ENCODE measurements around the gene NR2F1-AS1.

Gene NR2F1-AS1

DNA sequence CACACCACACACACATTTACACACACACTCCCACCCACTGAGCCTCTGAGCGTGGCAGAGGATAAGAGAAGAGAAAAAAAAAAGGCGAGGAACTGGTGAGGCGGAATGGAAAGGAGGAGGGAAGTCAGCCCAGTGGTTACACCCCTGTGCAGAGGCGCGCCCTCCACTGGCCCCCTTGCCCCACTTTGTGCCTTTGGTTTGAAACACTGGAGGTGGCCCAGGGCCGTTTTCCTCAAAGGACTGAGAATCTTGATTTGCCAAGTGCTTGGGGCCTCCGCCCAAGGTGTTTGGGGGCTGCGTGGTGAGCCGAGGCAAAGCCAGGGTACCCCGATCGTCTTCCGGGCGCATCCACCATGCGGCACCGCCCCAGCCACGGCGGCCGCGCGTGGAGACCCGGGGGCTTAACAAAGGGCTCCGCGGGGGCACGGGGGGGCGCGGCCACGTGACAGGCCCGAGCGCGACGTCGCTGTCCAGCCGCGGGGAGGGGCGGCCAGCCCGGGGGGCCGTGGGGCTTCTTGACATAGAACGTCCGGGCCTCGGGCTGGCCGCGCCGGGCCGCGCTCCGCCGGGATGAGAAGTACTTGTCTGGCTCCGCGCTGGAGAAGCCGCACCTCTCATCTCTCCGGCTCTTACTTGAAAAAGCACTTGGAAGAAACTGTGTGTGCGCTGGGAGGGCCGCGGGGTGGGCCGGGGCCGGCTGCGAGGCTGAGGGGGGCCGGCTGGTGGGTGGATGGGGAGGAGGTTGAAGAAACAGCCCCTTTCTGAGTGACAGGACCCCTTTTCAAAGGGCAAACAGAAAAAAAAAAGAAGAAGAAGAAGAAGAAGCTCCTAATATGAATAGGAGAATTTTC lies 23.0 kb upstream of the NR2F1-AS1 start:
- FAIRE-seq (no peak), DNase-seq (ENCODE audit: insufficient read length, low spot score) (no peak)

DNA sequence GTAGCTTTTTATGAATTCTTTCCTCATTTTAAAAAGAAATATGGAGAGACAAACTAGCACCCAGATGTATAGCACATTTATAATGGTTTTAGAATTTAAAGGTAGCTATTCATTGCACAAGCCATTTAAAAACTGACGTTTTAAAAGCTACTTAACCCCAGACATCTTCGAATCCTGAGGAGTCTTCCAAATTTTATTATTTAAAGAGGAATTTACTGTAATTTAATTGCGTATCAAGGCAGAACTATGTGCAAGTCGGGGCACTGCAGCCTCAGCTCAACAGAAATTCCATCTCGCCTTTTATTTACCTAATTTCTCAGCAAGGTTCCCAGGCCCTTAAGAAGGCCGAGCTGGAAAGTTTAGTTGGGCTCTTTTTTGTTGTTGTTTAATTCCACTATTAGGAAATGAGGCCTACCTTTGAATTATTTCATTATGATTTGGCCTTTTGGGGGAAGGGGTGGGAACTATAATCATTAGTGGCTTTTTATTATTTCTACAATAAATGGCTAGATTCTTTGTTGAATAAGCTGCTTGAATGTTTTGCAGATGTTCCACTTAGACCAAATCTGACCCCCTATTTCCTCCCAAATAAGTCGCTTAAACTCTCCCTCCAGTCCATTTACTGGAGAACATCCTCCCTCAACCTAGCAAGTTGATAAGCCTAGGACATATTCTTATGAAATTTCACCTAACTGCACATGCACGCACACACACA lies 22.2 kb upstream of the NR2F1-AS1 start:
- no peak for FAIRE-seq
- no peak for DNase-seq (ENCODE audit: insufficient read length, low spot score)

DNA sequence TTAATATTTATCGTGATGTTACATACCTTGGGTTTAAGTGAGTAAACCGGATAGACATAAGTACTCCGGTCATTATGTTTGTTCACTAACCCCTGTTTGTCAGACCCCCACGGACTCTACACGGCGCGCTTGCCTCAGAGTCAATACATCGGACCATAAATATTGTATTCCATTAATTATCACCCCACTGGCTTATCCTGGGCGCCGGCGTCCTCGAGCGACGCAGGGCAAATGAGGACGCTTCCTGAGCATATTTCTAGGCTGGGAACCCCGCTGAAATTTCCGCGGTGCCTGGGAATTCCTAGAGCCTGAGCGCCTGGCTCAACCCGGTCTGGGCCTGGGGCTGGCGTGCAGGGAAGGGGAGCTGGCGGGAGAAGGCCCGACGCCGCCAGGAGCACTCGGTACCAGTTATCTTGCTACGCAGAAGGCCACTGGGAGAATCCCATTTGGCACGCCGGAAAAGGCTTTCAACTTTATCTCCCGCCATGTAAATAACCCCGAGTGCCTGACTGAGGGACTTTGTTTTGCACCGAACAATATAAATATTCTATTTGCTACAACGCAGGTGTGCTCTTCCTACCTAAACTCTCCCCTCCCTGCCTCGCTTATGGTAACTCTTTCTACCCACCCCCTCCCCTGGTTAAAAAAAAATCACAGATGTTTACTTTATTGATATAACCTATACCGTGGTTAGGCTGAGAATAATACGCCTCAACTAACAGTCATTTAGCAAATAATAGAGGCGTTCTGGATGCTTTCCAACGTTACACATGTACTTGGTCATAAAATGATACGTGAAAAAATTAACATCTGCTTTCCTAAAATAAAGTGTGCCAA lies 21.4 kb upstream of the NR2F1-AS1 start:
- FAIRE-seq (no peak), DNase-seq (ENCODE audit: insufficient read length, low spot score) (no peak)

DNA sequence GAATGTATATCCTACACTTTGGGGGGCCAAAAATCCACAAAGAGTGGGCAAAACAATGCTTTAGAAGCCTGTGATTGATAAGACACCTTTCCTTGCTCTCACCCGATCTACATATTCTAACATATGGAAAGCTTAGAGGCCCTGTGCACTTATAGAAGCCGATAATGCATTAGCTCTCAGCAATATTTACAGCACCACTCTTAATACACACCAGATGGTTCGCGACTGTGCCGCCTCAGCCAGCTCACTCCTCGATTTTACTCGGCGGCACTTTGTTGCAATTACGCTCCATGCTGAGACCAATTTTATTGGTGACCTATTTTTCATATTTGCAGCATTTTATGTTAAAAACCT lies 20.8 kb upstream of the NR2F1-AS1 start:
- FAIRE-seq (no peak), DNase-seq (ENCODE audit: insufficient read length, low spot score) (no peak)

DNA sequence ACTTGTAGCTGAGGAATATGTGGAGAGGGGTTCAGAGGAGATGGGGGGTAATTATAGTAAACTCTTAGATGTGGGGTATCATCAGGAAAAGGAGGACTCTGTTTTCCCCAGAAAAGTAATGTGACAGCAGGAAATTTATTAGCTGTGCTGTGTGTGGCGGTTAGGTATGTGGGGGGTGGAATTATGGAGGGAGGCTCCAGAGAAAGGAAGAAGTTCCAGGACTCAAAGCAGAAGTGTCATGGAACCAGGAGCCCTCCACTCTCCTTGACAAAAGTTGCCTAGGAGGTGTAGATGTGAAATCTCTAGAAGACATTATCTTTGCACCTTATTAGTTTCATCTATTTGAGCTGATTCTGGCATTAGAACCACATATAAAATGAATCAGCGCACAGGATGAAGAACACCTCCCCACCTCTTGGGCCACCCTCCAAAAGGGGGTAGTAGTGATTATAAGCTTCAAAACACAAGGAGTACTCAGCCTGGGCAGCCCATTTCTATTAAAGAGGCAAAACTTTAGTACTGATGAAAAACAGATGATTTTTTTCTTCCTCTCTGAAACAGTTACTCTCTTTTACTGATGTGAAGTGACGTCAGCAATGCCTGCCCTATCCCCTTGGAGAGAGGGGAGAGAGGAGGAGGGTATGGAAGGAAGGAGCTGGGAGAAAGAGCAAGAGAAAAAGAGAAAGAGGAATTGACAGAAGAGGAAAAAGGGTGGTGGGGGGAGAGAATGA lies 20.2 kb upstream of the NR2F1-AS1 start:
- no peak for DNase-seq (ENCODE audit: insufficient read length, low spot score)
- FAIRE-seq: no peak

DNA sequence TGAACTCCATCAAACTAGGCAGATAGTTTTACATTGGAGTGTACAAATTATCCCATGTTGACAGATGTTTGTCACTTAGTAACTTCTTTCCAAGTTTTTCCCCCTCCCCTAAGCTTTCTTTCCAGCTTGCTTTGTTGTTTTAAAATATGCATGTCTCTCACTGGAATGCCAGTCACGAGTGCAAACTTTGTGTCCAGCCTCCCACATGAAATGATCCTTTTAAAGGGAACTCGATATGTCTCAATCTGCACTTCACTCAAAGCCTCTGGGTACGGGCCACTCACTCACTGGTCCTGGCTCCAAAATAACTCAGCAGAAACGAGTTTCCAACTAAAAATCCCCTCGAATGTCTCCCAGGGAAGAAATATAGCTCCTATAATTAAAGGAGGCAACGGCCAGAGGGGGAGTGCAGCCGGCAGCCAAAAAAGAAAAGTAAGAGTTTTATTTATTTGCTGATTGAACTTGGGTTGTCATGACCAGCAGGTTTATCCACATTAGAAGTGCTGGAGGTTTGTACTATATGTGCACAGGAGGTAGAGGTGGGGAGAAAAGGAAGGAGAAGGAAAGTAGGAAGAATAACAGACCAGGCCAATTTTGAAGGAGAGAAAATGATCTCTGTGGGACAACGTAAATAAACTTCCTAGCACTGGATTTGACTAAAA lies 19.5 kb upstream of the NR2F1-AS1 start:
- DNase-seq (ENCODE audit: insufficient read length, low spot score) (no peak), FAIRE-seq (no peak)

DNA sequence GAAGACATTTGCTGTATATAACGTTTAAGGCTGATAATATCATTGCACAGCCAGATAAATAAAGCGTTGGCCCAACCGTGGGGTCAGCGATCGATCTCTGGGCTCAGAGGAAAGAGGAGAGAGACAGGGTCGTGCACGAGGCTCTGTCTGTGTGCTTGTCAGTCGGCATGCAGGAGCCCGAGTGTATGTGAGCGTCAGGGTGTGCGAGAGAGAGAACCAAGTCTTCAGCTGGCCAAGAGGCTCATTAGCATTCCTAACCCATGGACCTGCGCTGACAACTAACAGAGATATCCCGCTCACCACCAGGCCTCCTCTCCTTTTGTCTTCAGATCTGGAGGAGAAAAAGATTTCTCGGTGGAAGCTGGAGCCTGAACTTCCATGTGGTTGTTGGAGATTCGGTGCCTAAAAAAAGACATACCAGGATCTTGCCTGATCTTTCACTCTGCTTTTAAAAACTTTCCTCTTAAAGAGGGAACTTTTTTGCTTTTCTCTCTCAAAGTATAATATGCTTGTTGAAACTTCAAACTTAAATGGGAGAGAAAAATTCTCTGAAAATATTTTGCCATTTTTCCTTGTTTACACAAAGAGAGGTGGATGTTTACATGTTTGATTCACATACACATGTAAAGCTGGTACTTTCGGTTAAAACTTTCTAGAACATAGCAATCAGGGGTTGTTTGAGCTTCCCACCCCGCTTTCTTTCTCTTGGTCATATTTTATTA lies 18.5 kb upstream of the NR2F1-AS1 start:
- no peak for FAIRE-seq
- DNase-seq (ENCODE audit: insufficient read length, low spot score): no peak

DNA sequence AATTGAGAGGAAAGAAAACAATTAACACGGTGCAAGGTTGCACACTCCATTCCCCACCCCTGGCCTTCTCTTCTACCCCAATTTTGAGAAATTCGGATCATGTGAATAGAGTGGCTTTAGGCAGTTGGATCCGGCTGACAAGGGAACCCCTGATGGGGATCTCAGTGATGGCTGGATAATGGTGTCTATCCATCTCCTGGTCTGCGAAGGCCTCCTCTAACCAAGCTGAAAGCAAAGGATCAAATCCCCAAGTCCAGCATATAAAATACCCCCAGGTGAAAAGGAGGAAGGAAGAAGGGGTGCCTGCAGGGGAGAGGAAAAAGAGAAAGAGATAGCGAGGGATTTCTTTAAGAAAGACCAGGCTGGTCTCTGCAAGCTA lies 18.0 kb upstream of the NR2F1-AS1 start:
- FAIRE-seq (no peak), DNase-seq (ENCODE audit: insufficient read length, low spot score) (no peak)

DNA sequence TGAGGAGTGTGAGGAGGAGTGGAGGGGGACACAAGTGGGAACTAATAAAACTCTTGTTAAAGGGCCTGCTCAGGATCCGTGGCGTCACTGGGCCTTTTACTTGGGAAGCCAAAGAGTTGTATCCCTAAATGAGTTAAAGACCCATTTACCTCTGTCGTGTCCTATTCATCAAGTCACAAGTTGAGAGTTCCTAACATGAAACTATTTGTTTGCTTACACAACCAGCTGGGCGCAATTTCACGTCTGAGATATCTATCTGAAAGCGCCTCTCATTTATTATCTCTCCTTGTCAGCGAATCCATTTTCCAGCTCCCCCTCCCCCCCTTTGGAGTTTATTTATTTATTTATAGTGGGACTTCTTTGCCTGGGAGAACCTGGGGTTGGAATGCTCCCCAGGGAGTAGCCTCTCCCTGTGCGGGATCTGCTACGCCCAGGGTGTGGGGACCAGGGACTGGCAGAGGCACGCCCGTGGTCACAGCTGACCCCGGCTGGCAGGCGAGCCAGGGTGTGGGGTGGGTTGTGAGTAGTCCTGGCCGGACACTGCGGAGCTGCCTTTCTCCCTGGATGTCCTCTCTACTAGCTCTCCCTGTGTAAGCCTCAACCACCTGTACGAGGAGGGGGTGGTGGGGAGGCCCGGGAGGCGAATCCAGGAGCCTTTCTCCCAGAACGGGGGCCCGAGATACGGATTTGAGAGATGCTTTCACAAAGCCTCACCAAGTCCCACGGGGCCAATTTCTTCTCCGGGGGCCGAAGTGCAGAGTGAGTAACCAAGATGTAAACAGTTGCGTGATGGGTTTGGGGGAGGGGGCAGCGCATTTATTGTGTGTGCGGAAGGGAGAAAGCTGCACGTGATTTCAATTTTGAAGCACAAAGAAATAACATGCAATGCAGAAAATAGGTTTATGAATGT lies 17.3 kb upstream of the NR2F1-AS1 start:
- DNase-seq (ENCODE audit: insufficient read length, low spot score): no peak
- FAIRE-seq: no peak

DNA sequence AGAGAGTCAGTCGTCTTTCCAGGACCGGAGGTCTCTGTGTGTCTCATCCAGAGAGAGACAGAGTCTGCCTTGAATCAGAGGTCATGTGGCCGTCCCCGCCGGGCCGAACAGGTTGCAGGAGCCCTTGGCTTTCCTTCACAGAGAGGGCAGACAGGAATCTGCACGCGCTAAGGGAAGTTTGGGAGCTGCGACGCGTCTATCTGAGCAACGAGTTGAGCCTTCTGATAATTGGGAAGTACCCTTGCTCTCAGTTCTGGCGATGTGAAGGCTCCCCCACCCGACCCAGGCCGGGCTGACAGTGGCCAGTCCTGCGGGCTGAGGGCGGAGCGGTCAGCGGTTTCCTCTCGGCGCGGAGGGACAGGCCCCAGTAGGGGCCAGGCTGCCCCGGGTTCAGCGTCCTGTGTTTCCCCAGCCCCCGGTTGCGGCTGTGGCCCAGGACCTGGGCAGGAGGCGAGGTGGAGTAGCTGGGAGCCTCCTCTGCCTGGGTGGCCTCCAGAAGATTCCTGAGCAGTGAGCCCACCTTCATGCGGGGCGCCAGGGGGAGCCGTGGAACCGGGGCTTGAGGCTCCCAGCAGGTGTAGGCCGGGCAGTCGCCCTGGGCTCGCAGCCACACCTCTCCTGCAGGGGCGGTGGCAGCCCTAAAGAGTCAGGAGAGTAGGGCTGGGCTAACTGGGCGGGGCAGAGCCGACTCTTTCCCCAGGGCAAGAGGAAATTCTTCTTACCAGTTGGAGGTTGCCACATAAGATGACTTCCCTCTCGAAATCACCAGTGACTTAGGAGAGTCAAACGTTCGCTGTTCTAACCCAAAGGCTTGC lies 15.9 kb upstream of the NR2F1-AS1 start:
- DNase-seq (ENCODE audit: insufficient read length, low spot score) (no peak), FAIRE-seq (no peak)

DNA sequence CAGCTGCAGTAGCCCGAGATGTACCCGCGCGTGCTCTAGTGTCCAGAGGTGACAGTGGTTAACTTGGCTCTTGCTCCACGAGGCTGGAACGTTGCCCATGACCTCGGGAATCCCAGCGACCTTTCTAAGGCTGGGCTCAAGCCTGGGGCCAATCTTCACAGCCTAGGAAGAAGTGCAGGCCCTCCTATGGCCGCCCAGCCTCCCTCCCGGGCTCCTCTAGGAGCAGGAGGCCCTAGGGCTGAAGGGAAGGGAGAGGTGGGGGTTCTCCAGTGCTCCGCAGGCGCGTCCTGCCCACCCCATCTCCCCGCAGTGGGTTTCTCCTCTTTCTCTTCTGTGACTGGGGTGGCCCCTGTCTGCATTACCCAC lies 15.3 kb upstream of the NR2F1-AS1 start:
- FAIRE-seq: no peak
- no peak for DNase-seq (ENCODE audit: insufficient read length, low spot score)

DNA sequence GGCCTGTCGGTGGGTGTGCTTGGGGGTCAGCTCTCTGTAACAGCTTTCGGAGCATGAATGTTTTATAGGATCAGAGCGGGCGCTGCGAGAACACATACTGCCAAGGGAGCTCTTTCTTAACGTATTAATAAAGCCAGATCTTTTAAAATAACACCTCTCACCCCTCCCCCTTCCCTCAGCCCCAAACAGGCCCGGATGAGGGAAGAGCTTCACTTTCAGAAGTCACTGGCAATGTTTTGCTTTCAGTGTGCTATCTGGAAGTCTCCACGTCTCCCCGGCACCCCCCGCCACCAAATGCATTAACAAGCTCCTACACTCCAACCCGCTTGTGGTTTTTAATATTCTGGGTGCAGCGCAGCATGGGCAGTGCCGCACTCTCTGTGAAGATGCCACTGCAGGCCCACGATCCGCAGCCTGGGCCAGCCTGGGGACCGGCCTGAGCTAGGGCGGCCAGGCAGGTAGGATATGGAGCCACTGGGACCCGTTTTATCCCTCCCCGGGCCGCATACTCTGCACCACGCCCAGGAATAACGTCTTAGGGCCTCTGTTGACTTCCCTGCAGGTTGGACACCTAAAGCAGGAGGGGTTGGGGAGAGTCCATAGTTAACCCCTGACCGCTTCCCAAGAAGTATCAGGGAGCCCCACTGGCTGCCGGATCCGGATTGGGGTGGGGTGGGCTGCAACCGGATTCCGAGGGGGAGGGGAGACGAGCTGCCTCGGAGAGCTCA lies 14.6 kb upstream of the NR2F1-AS1 start:
- FAIRE-seq (no peak), DNase-seq (ENCODE audit: insufficient read length, low spot score) (no peak)

DNA sequence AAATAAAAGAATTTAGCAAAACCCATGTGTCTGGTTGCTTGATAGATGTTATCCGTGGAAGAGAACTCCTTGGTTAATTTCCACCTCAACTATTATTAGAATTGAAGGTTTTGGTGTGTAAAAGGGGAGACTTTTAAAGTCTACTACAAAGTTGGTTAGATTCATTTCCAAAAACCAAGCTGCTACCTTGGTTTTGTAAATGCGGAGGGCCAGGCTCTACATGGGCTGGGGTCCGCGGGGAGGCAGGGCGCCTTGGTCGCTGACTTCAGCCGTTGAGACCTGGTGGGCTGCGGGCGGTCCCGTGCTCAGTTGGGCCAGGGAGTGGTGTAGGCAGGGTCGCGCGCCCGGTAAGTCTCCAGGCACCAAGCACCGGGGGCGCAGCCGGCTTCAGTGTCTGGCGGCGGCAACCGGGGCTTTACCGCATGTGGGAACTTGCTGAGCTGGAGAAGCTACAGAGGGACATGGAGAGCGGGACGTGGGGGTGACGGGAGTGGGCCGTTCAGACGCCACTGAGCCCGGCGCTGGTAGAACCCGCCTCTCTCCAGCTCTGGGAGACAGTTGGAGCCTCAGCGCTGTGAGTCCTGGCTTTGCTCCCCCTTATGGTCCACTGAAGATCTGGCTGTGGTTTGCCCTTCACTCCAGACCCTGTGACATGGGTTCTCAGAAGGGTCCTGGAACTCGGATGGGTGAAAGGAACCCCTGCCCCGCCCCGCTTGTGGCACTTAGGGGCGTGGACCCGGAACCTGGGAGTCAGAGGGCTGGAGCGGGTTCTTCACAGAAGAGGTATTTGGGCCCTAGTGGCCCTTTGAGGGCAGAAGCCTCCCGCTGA lies 13.8 kb upstream of the NR2F1-AS1 start:
- FAIRE-seq: no peak
- no peak for DNase-seq (ENCODE audit: insufficient read length, low spot score)

DNA sequence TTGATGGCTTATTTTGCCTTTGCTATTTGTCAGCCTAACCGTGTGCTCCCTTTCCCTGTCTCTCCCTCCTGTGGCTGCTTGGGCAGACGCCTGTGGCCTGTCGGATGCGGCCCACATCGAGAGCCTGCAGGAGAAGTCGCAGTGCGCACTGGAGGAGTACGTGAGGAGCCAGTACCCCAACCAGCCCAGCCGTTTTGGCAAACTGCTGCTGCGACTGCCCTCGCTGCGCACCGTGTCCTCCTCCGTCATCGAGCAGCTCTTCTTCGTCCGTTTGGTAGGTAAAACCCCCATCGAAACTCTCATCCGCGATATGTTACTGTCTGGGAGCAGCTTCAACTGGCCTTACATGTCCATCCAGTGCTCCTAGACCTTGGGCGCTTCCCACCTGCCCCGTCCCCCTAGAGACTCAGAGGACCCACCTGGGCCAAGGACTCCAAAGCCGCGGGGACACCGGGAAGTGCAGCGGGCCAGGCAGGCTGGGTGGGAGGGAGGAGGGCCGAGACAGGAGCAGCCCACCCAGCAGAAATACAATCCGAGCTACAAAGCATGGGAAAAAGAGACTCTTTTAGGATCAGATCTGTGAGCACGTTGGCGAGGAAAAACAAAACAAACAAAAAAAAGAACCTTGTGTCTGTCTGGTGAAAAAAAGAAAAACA lies 12.6 kb upstream of the NR2F1-AS1 start:
- DNase-seq (ENCODE audit: insufficient read length, low spot score): no peak
- no peak for FAIRE-seq

DNA sequence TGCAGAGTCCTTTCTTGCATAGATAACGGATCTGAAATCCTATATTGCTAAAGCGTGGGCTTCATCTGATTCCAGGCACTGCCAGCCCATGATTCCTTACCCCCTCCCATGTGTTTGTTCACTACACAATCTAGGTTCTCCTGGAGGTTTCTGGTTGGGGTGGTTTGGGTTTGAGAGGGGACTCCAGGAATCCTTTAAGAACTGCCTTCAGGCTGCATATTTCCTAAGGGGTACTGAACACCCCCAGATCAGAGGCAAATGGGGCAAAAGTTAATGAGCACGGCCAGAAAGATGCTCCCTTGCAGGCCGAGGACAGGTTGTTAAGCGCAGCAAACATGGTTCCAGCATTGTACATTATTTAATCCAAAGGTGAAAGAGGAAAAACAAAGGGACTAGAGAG lies 11.9 kb upstream of the NR2F1-AS1 start:
- DNase-seq (ENCODE audit: insufficient read length, low spot score): no peak
- no peak for FAIRE-seq
